Naive thymus-derived CD8-positive, alpha-beta T cell (primary cell): ENCODE measurements around the gene CTF1. TPM values are rescaled to one million over a fixed set of nuclear protein-coding genes. Genes with fewer than 3 reads are reported as not detected.
"Not testable (repeated sequence)": the region's sequence is repeated elsewhere in the genome, so short reads cannot be mapped to it uniquely, and the experiment has no call there.

Experiments used
- ATAC-seq, 2 donors: fragments of 150-1000 bp; cut with Tn5 transposase in 1 of 2; sonication (Bioruptor Pico), chemical (Tn5 transposase) in 1 of 2; 1 replicate in 1 of 2; 2 replicates in 1 of 2; pipeline ENCODE4 v1.10.0; 2021; ENCODE audit warnings: mild to moderate bottlenecking in 2 of 2, moderate library complexity in 2 of 2
- POLR2A ChIA-PET: fragments of 350-600 bp; sonication (Branson Sonifier 250); formaldehyde crosslinking; loops from one replicate; lab custom pipeline; 2021; ENCODE audit warnings: antibody characterized with exemption; lab: Charles Lee
- DNase-seq, 10 donors: peaks; one replicate each; pipeline versions ENCODE4 v3.0.0 to v3.0.0-alpha.2; 2020 to 2022
- H3K27ac Mint-ChIP-seq, 10 donors: one replicate each; pipeline ENCODE4 v1.8.0; 2020 to 2022; ENCODE audit warnings: mild to moderate bottlenecking in 10 of 10, mixed read lengths in 10 of 10, moderate library complexity in 4 of 10, inconsistent platforms in 1 of 10
- H3K27me3 Mint-ChIP-seq, 5 donors: one replicate each; pipeline ENCODE4 v1.8.0; 2021 to 2022; ENCODE audit warnings: mixed read lengths in 5 of 5
- H3K36me3 Mint-ChIP-seq, 3 donors: one replicate each; pipeline ENCODE4 v1.8.0; 2020 to 2022; ENCODE audit warnings: mixed read lengths in 3 of 3, mild to moderate bottlenecking in 2 of 3, inconsistent platforms in 1 of 3
- H3K4me1 Mint-ChIP-seq, 4 donors: one replicate each; pipeline ENCODE4 v1.8.0; 2021 to 2022; ENCODE audit warnings: mixed read lengths in 4 of 4
- H3K4me3 Mint-ChIP-seq, 10 donors: one replicate each; pipeline ENCODE4 v1.8.0; 2020 to 2022; ENCODE audit warnings: mild to moderate bottlenecking in 10 of 10, mixed read lengths in 10 of 10, moderate library complexity in 6 of 10, inconsistent platforms in 1 of 10
- H3K9me3 Mint-ChIP-seq, 9 donors: one replicate each; pipeline ENCODE4 v1.8.0; 2020 to 2022; ENCODE audit warnings: mixed read lengths in 9 of 9, mild to moderate bottlenecking in 3 of 9, inconsistent platforms in 1 of 9, moderate library complexity in 1 of 9
- polyA plus RNA-seq, 3 donors: library from polyadenylated mRNA; unstranded; fragments of 300-500 nt; fragmentation: Illumina TruSeq; gene quantifications; one replicate each; pipeline ENCODE4 v1.2.3, GENCODE V29; 2021
- total RNA-seq, 8 experiments: library from RNA in 2 of 8; stranded (reverse) in 2 of 8; gene quantifications; one replicate each; pipeline ENCODE4 v1.2.3 and lab custom pipeline; 2021 to 2026

Gene CTF1, protein sequence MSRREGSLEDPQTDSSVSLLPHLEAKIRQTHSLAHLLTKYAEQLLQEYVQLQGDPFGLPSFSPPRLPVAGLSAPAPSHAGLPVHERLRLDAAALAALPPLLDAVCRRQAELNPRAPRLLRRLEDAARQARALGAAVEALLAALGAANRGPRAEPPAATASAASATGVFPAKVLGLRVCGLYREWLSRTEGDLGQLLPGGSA
- total RNA-seq (1 to 10 TPM; 1.0 to 1.3 TPM), polyA plus RNA-seq (under 1 TPM in 1 of 3 donors, not detected in 2; 0.14 TPM), total RNA-seq (lab: John Stamatoyannopoulos, UW) (0 to 0.25 (median 0.17) reads per million in 6 experiments)

DNA sequence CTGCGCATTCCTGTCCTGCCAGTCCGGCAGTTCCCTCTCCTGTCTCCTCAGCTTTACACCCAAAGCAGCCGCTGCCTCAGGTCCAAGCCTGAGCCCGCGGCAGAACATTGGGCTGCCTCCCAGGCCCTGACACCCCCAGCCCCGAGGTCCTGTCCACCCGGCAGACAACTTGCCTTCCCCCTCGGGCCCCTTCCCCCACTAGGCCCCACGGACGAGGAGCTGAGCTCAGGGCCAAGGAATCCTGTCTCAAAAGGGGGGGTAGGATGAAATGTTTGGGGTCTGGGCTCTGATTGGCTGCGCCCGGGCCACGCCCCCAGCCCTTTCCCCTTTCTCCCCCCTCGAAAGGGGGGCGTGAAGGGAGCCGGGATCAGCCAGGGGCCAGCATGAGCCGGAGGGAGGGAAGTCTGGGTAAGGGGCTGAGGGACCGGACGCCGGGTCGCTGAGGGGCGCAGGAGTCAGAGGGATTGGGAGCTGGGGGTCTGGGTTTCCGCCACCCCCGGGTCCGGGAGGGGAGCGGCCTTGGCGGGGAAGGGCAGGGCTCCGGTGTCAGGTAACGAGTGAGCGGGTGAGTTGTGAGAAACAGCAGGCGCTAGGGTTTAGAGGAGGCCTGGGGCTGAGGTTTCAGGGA lies at the start of gene CTF1:
CTF1 (plus strand) TSS at position 354 of the 628 bp plus-strand sequence; CDS start at position 384, 30 bp downstream.
- Mint-ChIP-seq H3K4me3 (peak within 1 kb of the TSS; percentile 67 to 86 (median 79)), H3K27ac (peak within 1 kb of the TSS; percentile 56 to 94 (median 90)), H3K4me1 (peaks cover 24 to 56% (median 55%) of the 10 kb centered on the region in 4 donors), H3K36me3 (peaks cover 0 to 2% (median 2%) of the 10 kb centered on the region in 3 donors), H3K27me3 (no peaks in the 10 kb centered on the region), H3K9me3 (no peaks in the 10 kb centered on the region)
- POLR2A ChIA-PET, result interaction anchor here (0.5 to 10.9 kb wide), 4 partner anchors 9 to 517 kb away, joined by 3 to 94 read pairs (median 6); no protein-coding TSS in a partner anchor
- no peak for ATAC-seq
- DNase-seq, result peak in 3 of 10 donors; percentile 3 to 64 (median 12)

DNA sequence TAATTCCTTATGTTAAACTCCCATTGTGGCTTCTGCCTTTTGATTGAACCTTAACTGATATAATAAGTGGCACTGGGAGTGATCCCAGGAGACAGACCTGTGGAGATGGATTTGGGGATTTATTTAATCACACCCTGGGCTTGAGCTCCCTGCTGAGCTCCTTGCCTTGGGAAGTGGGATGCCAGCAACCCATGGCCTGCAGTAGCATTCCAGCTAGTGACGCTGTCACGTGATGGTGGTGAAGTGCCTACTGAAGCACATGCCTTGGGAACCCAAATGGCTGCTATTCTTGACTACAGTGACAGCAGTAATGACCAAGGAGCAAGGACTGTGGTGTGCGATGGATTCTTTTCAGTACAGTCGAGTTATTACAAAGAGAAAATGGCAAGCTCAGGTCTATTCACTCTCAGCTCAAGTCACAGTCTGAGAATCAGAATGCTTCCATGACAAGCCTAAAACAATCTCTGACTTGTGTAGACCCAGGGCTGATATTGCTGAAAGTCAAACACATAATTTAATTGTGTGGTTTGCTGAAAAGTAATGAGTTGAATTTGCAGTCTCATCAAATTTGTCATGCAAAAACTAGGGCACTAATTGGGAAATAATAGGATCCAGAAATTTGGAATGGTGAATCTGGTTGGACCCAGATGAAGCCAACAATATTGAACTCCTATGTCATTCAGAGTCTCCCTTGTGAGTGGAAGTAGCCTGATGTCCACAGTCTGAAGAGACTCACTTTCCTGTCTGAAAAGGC lies 49.6 kb upstream of the CTF1 start:
- Mint-ChIP-seq H3K4me3 (no peak overlapping the region), H3K9me3 (no peaks in the 10 kb centered on the region), H3K36me3 (no peaks in the 10 kb centered on the region), H3K27ac (no peak overlapping the region), H3K4me1 (peaks cover 8 to 11% (median 9%) of the 10 kb centered on the region in 4 donors), H3K27me3 (no peaks in the 10 kb centered on the region)
- no peak for ATAC-seq
- no peak for DNase-seq
- POLR2A ChIA-PET, result interaction anchor here (0.7 kb wide), 1 partner anchor 55 kb away, joined by 3 read pairs; no protein-coding TSS in a partner anchor

DNA sequence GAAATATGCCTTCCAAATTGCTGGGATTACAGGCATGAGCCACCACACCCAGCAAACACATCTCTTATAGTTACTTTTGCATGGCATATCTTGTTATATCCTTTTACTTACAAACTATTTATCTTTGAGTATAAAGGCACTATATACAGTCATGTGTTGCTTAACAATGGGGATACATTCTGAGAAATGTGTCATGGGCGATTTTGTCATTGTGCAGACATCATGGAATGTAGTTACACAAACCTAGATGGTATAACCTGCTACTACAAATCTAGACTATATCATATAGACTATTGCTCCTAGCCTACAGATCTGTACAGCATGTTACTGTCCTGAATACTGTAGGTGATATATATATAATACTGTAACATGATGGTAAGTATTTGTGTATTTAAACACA lies 46.2 kb upstream of the CTF1 start:
- Mint-ChIP-seq H3K36me3 (peaks cover 0 to 4% (median 0%) of the 10 kb centered on the region in 3 donors), H3K9me3 (no peaks in the 10 kb centered on the region), H3K4me1 (peaks cover 0 to 2% (median 1%) of the 10 kb centered on the region in 4 donors), H3K27ac (peak overlapping the region in 1 of 10 donors; percentile 38), H3K4me3 (no peak overlapping the region), H3K27me3 (no peaks in the 10 kb centered on the region)
- DNase-seq (no peak), ATAC-seq (no peak)
- POLR2A ChIA-PET, result interaction anchor here (0.6 kb wide), 1 partner anchor 343 kb away, joined by 4 read pairs; no protein-coding TSS in a partner anchor

DNA sequence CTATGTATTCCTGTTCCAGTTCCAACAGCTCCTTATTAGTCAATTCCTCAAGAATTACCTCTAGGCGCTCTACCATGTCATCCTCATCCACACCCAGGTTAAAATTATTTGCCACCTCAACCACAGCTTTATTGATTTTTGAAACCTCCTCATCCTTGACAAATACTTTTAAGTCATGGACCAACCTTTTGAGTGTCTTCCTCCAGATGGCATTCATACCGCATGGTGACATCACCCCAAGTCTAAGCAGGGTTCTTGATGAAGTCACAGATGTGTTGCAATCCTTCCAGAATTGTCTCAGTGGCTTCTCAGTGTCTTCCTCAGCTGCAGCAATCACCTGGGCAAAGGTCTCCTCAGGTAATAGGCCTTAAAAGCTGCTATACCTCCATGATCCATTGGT lies 42.7 kb upstream of the CTF1 start:
- no peaks in the 10 kb centered on the region for H3K27me3 Mint-ChIP-seq
- ATAC-seq, result no peak
- no peak overlapping the region for H3K4me3 Mint-ChIP-seq
- H3K27ac Mint-ChIP-seq, result peak overlapping the region in 1 of 10 donors; percentile 8
- no peak for DNase-seq
- POLR2A ChIA-PET, result interaction anchor here (1.0 kb wide), 1 partner anchor 21 kb away, joined by 4 read pairs; no protein-coding TSS in a partner anchor
- peaks cover 0 to 4% (median 0%) of the 10 kb centered on the region in 3 donors for H3K36me3 Mint-ChIP-seq
- H3K4me1 Mint-ChIP-seq, result no peaks in the 10 kb centered on the region
- H3K9me3 Mint-ChIP-seq, result no peaks in the 10 kb centered on the region

DNA sequence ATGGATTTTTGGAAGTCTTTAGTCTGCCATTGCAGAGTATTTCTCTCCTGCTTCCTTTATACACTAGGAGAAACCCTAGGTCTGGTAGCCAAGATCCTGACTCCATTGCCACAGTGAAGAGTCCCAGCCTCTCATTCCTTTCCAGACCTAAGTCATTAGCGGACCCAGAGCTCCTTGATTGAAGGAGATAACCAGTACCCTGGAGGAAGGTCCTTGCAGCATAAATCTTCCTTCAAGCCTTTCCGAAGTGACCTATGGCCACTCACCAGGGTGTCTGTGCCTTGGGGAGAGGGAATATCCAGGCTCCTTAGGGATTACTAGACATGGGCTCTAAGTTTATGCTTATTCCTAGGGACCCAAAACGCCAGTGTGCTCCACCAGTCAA lies 38.3 kb upstream of the CTF1 start:
- Mint-ChIP-seq H3K27ac (no peak overlapping the region), H3K9me3 (no peaks in the 10 kb centered on the region)
- no peak for ATAC-seq

DNA sequence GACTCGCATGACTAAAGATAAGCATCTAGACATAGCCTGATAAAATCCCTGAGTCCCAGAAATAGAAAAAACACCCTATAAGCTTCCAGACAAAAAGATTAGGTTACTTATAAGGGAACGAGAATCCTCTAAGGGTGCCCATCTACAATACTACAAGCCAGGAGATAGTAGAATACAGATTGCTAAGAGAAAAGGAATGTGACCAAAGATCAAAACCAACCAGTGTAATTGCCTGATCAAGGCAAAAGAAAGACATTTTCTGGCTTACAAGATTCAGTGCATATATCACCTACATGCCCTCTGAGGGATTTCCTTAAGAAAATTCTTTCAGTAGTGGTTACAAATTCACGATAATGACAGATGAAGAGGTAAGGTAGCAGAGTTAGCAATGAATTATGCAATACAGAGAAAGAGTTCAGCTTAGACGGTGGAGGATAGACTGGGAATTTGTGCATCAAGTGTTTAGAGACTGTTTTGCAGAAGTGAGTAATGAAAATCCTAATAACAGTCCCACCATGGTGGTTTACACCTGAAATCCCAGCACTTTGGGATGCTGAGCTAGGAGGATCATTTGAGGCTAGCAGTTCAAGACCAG lies 37.5 kb upstream of the CTF1 start:
- Mint-ChIP-seq H3K27ac (no peak overlapping the region), H3K9me3 (no peaks in the 10 kb centered on the region), H3K4me1 (peaks cover 0 to 2% (median 0%) of the 10 kb centered on the region in 4 donors), H3K36me3 (peaks cover 0 to under 1% (median 0%) of the 10 kb centered on the region in 3 donors), H3K4me3 (no peak overlapping the region), H3K27me3 (no peaks in the 10 kb centered on the region)
- ATAC-seq (no peak), DNase-seq (no peak)
- POLR2A ChIA-PET, result interaction anchor here (0.6 kb wide), 1 partner anchor 51 kb away, joined by 4 read pairs; no protein-coding TSS in a partner anchor

More for the DNA sequence above, 38.3 kb upstream of the CTF1 start:
- DNase-seq, result no peak
- Mint-ChIP-seq H3K27me3 (no peaks in the 10 kb centered on the region), H3K4me3 (no peak overlapping the region), H3K4me1 (peaks cover 0 to 2% (median 0%) of the 10 kb centered on the region in 4 donors), H3K36me3 (peaks cover 0 to 4% (median 0%) of the 10 kb centered on the region in 3 donors)
- POLR2A ChIA-PET, result interaction anchor here (0.6 kb wide), 1 partner anchor 91 kb away, joined by 3 read pairs; no protein-coding TSS in a partner anchor

DNA sequence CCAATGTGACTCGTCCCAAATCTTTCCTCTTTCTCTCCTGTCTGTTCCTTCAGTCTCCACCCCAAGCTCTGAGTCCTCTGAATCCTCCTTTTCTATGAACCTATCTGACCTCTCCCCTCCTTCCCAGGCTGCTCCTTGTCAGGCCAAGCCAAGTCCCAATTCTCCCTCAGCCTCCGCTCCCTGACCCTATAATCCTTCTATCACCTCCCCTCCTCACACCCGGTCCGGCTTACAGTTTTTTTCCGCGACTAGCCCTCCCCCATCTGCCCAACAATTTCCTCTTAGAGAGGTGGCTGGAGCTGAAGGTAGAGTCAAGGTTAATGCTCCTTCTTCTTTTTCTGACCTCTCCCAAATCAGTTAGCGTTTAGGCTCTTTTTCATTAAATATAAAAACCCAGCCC lies 35.7 kb upstream of the CTF1 start:
- H3K27ac Mint-ChIP-seq, result peak overlapping the region in 1 of 10 donors; percentile 43
- not testable (repeated sequence) for H3K27me3 Mint-ChIP-seq, ATAC-seq

DNA sequence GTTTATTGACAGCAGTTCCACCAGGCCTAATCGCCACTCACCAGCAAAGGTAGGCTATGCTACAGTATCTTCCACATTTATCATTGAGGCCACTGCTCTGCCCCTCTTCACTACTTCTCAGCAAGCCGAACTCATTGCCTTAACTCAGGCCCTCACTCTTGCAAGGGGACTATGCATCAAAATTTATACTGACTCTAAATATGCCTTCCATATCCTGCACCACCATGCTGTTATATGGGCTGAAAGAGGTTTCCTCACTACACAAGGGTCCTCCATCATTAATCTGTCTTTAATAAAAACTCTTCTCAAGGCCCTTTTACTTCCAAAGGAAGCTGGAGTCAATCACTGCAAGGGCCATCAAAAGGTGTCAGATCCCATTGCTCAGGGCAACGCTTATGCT lies 33.2 kb upstream of the CTF1 start:
- DNase-seq, H3K36me3 Mint-ChIP-seq, H3K27ac Mint-ChIP-seq, H3K27me3 Mint-ChIP-seq, H3K4me3 Mint-ChIP-seq, POLR2A ChIA-PET, ATAC-seq, H3K4me1 Mint-ChIP-seq, H3K9me3 Mint-ChIP-seq: not testable (repeated sequence)

More for the DNA sequence above, 35.7 kb upstream of the CTF1 start:
- POLR2A ChIA-PET, H3K4me3 Mint-ChIP-seq, H3K4me1 Mint-ChIP-seq, H3K36me3 Mint-ChIP-seq, DNase-seq, H3K9me3 Mint-ChIP-seq: not testable (repeated sequence)

DNA sequence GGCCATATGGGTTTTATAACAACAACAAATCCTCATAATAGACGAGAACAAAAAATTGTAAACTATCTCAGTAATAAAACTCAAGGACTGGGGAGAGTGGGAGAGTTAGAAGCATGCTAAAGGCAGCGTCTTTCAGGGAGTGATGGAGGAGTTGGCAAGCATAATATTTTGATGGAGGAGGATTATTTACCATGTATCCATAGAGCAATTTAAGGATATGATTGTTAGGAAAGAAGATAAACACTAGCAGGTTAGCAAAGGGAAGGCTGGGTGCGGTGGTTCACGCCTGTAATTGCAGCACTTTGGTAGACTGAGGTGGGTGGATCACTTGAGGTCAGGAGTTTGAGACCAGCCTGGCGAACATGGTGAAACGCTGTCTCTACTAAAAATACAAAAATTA lies 30.4 kb upstream of the CTF1 start:
- Mint-ChIP-seq H3K9me3 (no peaks in the 10 kb centered on the region), H3K27me3 (no peaks in the 10 kb centered on the region), H3K27ac (no peak overlapping the region), H3K4me1 (peaks cover 0 to 4% (median 0%) of the 10 kb centered on the region in 4 donors), H3K4me3 (no peak overlapping the region), H3K36me3 (no peaks in the 10 kb centered on the region)
- DNase-seq (no peak), ATAC-seq (no peak)
- POLR2A ChIA-PET, result interaction anchor here (0.7 kb wide), 1 partner anchor 18 kb away, joined by 3 read pairs; no protein-coding TSS in a partner anchor

DNA sequence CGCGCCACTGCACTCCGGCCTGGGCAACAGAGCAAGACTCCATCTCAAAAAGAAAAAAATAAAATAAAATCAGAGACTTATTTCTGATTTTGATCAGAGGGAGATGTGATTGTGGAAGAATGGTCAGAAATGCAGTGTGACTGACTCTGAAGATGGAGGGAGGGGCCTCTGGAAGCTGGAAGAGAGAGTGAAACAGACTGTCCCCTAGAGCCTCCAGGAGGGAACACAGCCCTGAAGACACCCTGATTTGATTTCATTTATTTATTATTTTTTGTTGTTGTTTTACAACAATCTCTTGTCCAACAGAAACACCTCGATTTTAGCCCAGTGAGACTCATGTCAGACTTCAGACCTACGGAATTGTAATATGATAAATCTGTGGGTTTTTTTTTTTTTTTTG lies 28.7 kb upstream of the CTF1 start:
- ATAC-seq (no peak), DNase-seq (no peak)
- POLR2A ChIA-PET, result interaction anchor here (0.7 kb wide), 2 partner anchors 208 to 708 kb away, joined by 3 to 4 read pairs; no protein-coding TSS in a partner anchor

DNA sequence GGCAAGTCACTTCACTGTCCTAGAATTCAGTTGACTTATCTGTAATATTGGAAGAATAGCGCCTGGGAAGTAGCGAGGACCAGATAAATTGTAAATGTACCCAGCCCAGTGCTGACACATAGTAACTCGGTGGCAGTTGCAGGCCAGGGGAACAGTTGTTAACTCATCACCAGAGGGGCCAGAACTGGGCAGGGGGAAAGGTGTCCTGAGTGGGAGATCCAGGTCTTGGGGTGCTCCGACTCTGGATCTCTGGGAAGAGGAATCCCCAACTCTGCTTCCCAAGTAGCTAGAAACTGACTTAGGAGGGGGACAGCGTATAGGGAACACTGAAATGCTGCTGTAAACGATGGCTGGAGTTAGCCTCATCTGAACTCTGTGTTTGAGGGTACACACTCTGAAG lies 25.5 kb upstream of the CTF1 start:
- Mint-ChIP-seq H3K27ac (peak overlapping the region in 4 of 10 donors; percentile 33 to 50 (median 46)), H3K4me3 (peak overlapping the region in 1 of 10 donors; percentile 14), H3K4me1 (peaks cover 8 to 27% (median 18%) of the 10 kb centered on the region in 4 donors), H3K27me3 (no peaks in the 10 kb centered on the region), H3K36me3 (no peaks in the 10 kb centered on the region), H3K9me3 (no peaks in the 10 kb centered on the region)
- POLR2A ChIA-PET, result interaction anchor here (0.7 to 1.5 kb wide), 2 partner anchors 20 to 27 kb away, joined by 3 to 9 read pairs; no protein-coding TSS in a partner anchor
- ATAC-seq (no peak), DNase-seq (no peak)

More for the DNA sequence above, 28.7 kb upstream of the CTF1 start:
- Mint-ChIP-seq H3K4me1 (peaks cover 0 to 8% (median under 1%) of the 10 kb centered on the region in 4 donors), H3K4me3 (no peak overlapping the region), H3K27ac (peak overlapping the region in 1 of 10 donors; percentile 42), H3K27me3 (no peaks in the 10 kb centered on the region), H3K36me3 (no peaks in the 10 kb centered on the region), H3K9me3 (no peaks in the 10 kb centered on the region)
